ENCODE results near the gene INSIG2. TPM values are rescaled to one million over a fixed set of nuclear protein-coding genes. Genes with fewer than 3 reads are reported as not detected.

INSIG2 gene
- total RNA-seq, 1 experiment from 2014 or later = 8.7 TPM

GRCh38 chr2:118051826-118052358 lies 36.4 kb upstream of the INSIG2 start:
- H3K79me1 ChIP-seq (ENCODE audit: insufficient read depth, low read depth, low read length, poor library complexity, severe bottlenecking) = no peaks in the 10 kb centered on the region
- Mint-ChIP-seq H3K9me3 (no peaks in the 10 kb centered on the region), H3K4me1 (peaks cover 5 to 11% of the 10 kb centered on the region in 2 experiments), H3K27me3 (ENCODE audit: low read depth) (peaks cover 4% of the 10 kb centered on the region; the same call in 1 of the 2 replicates), H3K36me3 (ENCODE audit: insufficient read depth in 1 of 3, low read depth in 3 of 3) (no peaks in the 10 kb centered on the region), H3K27ac (no peak overlapping the region), H3K4me3 (no peak overlapping the region)
- no peak overlapping the region for H3K14ac ChIP-seq (ENCODE audit: insufficient read depth, low read length)
- H4K91ac ChIP-seq (ENCODE audit: insufficient read length, low read depth, low read length) = no peak overlapping the region
- no peak overlapping the region for H2BK120ac ChIP-seq (ENCODE audit: low read depth, low read length, poor library complexity, severe bottlenecking)
- no peaks in the 10 kb centered on the region for H3K23me2 ChIP-seq (ENCODE audit: insufficient read length, low read depth, low read length, poor library complexity, severe bottlenecking)
- H2BK12ac ChIP-seq (ENCODE audit: insufficient read length, low read depth, low read length) = no peak overlapping the region
- no peak for DNase-seq
- H4K5ac ChIP-seq (ENCODE audit: insufficient read length, low read depth, low read length) = no peak overlapping the region
- WGBS (ENCODE audit: extremely low coverage, insufficient read length, low lambda C conversion rate) = no CpG with 5 or more reads among the region's 3 CpGs
- no peaks in the 10 kb centered on the region for H4K20me1 ChIP-seq (ENCODE audit: control insufficient read depth, insufficient read depth, insufficient read length)
- no peak overlapping the region for H4K8ac ChIP-seq (replicated peaks; ENCODE audit: insufficient read length, low read depth, low read length)
- no peak overlapping the region for H3K9ac ChIP-seq (ENCODE audit: extremely low read depth, insufficient read length, low read length)
- no peak overlapping the region for H2BK20ac ChIP-seq (ENCODE audit: low read depth, low read length, poor library complexity, severe bottlenecking)
- no peak overlapping the region for H3K4me2 ChIP-seq (ENCODE audit: insufficient read depth, insufficient read length, low read length)
- no peaks in the 10 kb centered on the region for H3K4me1 ChIP-seq (ENCODE audit: insufficient read depth, low read length)
- no peak overlapping the region for H2AFZ ChIP-seq (ENCODE audit: low read length)
- H3K79me2 ChIP-seq (ENCODE audit: insufficient read depth, low read length) = no peaks in the 10 kb centered on the region
- no peak for TF ChIP-seq CTCF (conservative IDR thresholded peaks at IDR 0.05)
- H3K9me3 ChIP-seq (ENCODE audit: control insufficient read depth, low read depth, low read length) = no peaks in the 10 kb centered on the region
- no peak overlapping the region for H2BK5ac ChIP-seq (ENCODE audit: insufficient read length, low read length)
- no peak overlapping the region for H2BK15ac ChIP-seq (ENCODE audit: low read depth, low read length)
- no peak overlapping the region for H3K23ac ChIP-seq (ENCODE audit: insufficient read length, low read depth, low read length)
- H3K27me3 ChIP-seq (ENCODE audit: insufficient read depth, low read length) = no peaks in the 10 kb centered on the region
- H3K18ac ChIP-seq (ENCODE audit: insufficient read length, low read depth, low read length) = no peak overlapping the region
- H3K4ac ChIP-seq (ENCODE audit: low read depth, low read length) = no peak overlapping the region
- H3K56ac ChIP-seq (ENCODE audit: insufficient read length, low read depth, low read length) = no peak overlapping the region
- no peak overlapping the region for H3K27ac ChIP-seq (ENCODE audit: insufficient read length, low read depth, low read length)
- no peak overlapping the region for H3T11ph ChIP-seq (ENCODE audit: low read length)
- no peak overlapping the region for H2AK5ac ChIP-seq (ENCODE audit: insufficient read length, low read length)

Measured in H9 (cell line).